ENCODE measurements around the gene TXNIP.

DNA sequence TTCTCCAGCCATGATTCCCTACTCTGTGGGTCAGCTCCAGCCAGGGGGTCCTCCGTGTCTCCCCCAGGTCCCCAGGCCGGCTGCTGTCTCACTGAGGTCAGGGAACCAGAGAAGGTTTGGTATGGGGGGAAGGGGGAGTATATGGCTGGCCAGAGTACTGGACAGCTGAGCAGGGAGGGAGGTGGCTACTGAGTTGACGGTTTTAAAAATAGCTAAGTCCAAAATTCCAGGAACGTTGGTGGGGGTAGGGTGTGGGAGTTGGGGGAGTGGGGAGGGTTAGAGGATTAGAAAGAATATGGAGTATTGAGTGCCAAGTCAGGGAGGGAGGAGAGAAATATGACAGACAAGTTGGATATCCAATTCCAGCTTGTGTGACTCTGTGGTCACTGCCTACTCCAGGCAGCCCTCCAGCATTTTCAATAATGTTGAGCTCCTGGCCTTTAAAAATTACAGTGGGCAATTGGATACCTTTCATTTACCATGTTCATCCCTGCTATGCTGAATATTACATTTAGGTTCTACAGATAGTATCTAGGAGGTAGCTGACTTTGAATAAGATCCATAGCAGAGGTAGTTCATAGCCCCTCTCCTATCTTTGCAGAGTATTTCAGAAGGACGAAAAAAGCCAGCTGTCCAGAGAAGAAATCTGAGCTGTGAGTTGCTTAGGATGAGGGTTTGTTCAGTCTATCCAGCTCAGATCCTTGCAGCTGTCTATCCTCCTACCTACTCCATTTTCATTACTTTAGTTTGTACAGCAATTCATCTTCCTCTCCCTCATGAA, 25.4 kb upstream of the TXNIP start, which contains the start of gene HJV:
- TF ChIP-seq POLR2A (IDR thresholded peaks at IDR 0.05; ENCODE audit: low read depth, low read length) (no peak), POLR2AphosphoS5 (IDR thresholded peaks at IDR 0.05; ENCODE audit: low read depth, low read length) (no peak), TAF1 (IDR thresholded peaks at IDR 0.05; ENCODE audit: low read depth, low read length) (no peak), POU2F2 (IDR thresholded peaks at IDR 0.05; ENCODE audit: low read depth, low read length) (no peak), PAX5 (IDR thresholded peaks at IDR 0.05; ENCODE audit: insufficient read depth, low read length, severe bottlenecking) (no peak), SPI1 (IDR thresholded peaks at IDR 0.05; ENCODE audit: low read depth, low read length) (no peak)
